GM10266 (cell line): ENCODE results near the gene OXSR1.
"Not testable (repeated sequence)": the region's sequence is repeated elsewhere in the genome, so short reads cannot be mapped to it uniquely, and the experiment has no call there.

Experiments used
- DNase-seq: peaks from one replicate; pipeline ENCODE4 v3.0.0; 2012; ENCODE audit errors: extremely low spot score
- TF ChIP-seq, protein P1 (sequence below): IDR thresholded peaks from 2 replicates; pipeline ENCODE4 v1.5.1; 2012; ENCODE audit warnings: mild to moderate bottlenecking, low read depth; ENCODE audit not compliant: control insufficient read depth, insufficient read depth; ENCODE audit errors: missing control alignments

Gene OXSR1

DNA sequence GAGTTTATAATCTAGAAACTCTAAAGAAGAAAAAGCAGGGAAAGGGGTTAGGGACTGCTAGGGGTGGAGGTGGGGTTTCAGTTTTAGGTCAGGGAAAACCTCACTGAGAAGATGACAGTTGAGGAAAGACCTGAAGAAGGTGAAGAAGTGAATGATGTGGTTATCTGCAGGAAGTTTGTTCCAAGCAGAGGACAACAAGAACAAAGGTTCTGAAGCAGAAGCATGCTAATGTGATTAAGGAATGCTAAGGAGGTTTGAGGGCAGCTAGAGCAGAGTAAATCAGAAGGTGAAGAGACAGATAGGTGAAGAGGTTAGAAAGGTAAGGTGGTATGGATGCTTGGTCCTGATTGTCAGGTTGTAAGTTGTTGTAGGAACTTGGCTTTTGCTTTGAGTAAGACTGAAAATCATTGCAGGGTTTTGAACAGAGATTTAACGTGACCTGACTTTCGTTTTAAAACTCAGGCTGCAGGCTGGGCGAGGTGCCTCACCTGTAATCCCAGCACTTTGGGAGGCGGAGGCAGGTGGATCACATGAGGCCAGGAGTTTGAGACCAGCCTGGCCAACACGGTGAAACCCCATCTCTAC, 8.6 kb downstream of the OXSR1 start:
- TF ChIP-seq, protein P1, sequence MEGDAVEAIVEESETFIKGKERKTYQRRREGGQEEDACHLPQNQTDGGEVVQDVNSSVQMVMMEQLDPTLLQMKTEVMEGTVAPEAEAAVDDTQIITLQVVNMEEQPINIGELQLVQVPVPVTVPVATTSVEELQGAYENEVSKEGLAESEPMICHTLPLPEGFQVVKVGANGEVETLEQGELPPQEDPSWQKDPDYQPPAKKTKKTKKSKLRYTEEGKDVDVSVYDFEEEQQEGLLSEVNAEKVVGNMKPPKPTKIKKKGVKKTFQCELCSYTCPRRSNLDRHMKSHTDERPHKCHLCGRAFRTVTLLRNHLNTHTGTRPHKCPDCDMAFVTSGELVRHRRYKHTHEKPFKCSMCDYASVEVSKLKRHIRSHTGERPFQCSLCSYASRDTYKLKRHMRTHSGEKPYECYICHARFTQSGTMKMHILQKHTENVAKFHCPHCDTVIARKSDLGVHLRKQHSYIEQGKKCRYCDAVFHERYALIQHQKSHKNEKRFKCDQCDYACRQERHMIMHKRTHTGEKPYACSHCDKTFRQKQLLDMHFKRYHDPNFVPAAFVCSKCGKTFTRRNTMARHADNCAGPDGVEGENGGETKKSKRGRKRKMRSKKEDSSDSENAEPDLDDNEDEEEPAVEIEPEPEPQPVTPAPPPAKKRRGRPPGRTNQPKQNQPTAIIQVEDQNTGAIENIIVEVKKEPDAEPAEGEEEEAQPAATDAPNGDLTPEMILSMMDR = no peak
- no peak for DNase-seq

- TF ChIP-seq, protein P1 = no peak
- DNase-seq = no peak
These were observed 11.8 kb downstream of the OXSR1 start for GRCh38 chr3:38177181-38177580.

DNA sequence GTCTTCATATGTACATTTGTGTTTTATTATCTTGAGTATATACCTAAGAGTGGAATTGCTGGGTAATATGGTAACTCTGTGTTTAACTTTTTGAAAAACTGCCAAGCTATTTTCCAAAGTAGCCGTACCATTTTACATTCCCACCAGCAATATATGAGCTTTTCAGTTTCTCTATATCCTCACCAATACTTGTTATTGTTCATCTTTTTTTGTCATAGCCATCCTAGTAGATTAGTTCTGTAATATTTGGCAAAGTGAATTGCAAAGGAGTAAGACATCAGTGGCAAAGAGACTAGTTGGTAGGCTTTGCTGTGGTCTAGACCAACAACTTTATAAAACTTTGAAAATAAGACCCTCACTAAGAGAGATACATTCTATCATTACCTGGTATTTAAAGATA, 21.4 kb downstream of the OXSR1 start:
- TF ChIP-seq, protein P1 = no peak

DNA sequence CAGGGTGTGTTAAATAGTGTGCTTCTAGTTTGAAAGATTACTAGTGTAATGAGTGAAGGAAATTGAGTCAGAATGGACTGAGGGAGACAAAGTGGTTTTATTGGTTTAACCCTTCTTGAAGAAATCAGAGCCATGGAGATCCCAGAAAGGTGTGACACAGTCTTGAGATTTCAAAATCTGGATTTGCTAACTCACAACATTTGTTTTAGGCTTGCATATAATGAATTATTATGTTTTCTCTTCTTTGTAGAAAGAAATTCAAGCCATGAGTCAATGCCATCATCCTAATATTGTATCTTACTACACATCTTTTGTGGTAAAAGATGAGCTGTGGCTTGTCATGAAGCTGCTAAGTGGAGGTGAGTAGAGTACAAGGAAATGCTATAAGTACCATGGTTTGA, 25.1 kb downstream of the OXSR1 start:
- TF ChIP-seq, protein P1 = no peak
- DNase-seq = no peak

More for the DNA sequence above, 21.4 kb downstream of the OXSR1 start:
- DNase-seq = no peak

DNA sequence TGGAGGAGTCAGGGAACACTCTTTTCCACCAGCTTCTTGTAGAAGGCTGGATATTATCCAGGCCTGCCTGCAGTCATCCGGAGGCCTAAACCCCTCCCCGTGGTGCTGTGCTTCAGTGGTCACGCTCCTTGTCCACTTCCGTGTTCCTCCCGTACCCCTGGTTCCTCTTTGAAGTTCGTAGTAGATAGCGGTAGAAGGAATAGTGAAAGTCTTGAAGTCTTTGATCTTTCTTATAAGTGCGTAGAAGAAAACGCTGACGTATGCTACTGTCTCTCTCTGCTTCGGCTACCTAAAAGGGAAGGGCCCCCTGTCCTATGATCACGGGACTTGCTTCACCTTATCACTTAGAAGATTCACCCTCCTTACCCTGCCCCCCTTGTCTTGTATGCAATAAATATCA, 37.6 kb downstream of the OXSR1 start:
- not testable (repeated sequence) for DNase-seq

GRCh38 chr3:38203690-38204089, 38.4 kb downstream of the OXSR1 start:
- TF ChIP-seq, protein P1 = no peak
- no peak for DNase-seq

DNA sequence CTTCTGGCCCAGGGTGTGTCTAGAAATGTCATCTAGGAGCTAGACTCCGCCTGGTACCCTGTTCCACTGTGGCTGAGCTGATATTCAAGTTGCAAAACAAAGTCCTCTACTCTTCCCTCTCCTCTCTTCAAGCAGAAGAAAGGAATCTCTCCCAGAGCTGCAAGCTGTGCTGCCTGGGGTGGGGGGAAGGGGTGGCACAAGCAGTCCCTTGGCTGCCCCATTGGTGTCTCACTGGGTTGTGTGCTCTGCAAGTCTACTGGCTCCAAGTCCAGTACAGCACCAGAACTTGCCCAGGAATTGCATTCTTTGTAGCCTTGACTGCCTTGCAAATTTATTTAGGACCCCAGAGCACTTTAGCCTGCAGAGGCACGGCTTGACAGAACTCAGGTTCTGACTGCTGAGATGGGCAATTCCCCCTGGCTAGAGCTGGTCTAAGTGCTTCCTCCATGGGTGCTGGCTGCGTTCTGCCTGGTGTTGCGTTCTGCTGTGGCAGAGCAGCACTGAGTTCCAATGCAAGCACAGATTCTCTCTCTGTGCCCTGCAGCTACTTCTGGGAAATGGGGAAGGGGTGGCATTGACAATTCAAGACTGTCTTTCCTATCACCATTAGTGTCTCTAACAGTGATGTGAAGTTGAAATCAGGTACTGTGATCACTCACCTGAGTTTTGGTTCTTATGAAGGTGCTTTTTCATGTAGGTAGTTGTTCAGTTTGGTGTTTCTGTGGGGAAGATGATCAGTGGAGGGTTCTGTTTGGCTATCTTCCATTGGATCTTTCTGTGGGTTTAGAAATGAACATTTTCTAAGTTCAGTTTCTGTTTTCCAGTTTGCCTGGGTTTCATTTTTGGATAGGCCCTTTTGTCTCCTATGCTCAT, 39.5 kb downstream of the OXSR1 start:
- no peak for DNase-seq
- TF ChIP-seq, protein P1 = no peak
